Sigmoid colon (tissue), 4 donors: ENCODE results near the gene MRPS27.

Experiments used
- CTCF ChIP-seq, 4 experiments: fragments of 450-650 bp in 3 of 4; fragments of 200-600 bp in 1 of 4; IDR thresholded peaks; one replicate each; pipeline ENCODE4 v1.5.1; 2016 to 2019; ENCODE audit warnings: antibody characterized with exemption in 4 of 4, mild to moderate bottlenecking in 3 of 4, moderate library complexity in 2 of 4
- POLR2A ChIP-seq, 2 donors: fragments of 450-650 bp; IDR thresholded peaks; one replicate each; pipeline ENCODE4 v1.6.1; 2016; ENCODE audit warnings: antibody characterized with exemption in 2 of 2, mild to moderate bottlenecking in 2 of 2, moderate library complexity in 2 of 2
- POLR2AphosphoS5 ChIP-seq, 4 donors: sonication (generic); formaldehyde crosslinking; IDR thresholded peaks; one replicate each; pipeline ENCODE4 v1.6.1; 2017; ENCODE audit warnings: antibody characterized with exemption in 4 of 4

GRCh38 chr5:72268260-72268659, 51.8 kb downstream of the MRPS27 start:
- TF ChIP-seq POLR2AphosphoS5 (IDR thresholded peaks at IDR 0.05) (no peak), CTCF (IDR thresholded peaks at IDR 0.05) (no peak), POLR2A (IDR thresholded peaks at IDR 0.05) (no peak)
